A204.1 (cell line): Measurements from ENCODE around the gene PLN.

Experiments used
- FAIRE-seq: peaks from 2 replicates; lab custom pipeline; 2012; peaks lifted over from hg19 to GRCh38; lab: Jason Lieb, UNC

The PLN gene

GRCh38 chr6:118537574-118537973 is 10.5 kb upstream of the PLN start:
- no peak for FAIRE-seq

DNA sequence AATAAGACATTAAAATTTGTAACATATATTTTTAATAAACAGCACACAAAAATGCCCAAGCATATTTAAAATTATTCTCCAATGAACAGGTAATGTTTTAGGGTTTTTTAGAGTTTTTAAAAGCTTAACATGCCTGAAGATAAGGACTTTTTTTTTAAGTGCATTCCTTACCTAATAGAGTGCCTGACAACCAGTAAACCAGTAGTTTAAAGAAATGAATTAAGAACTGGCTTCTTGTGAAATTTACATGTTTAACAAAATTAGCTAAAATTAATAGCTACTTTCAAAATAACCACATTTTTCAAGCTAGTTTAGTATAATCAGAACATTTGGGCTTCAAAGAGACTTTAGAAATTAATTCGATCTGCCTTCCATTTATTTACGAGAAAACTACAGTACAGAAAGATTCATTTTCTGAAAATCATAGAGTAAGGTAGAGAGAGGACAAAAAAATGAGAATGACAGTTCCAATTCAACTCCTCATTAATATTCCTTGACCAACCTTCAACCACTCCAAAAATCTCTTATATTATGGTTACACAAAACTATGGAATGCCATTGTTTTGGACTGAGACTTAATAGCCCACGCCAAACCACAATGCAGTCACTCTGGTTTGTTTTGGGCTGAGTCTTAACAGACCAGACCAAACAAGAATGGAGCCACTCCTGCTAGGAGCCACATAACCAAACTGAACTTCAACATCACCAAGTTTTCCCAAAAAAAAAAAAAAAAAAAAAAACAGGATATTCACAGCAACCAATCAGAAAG is 5.7 kb upstream of the PLN start:
- FAIRE-seq = no peak

DNA sequence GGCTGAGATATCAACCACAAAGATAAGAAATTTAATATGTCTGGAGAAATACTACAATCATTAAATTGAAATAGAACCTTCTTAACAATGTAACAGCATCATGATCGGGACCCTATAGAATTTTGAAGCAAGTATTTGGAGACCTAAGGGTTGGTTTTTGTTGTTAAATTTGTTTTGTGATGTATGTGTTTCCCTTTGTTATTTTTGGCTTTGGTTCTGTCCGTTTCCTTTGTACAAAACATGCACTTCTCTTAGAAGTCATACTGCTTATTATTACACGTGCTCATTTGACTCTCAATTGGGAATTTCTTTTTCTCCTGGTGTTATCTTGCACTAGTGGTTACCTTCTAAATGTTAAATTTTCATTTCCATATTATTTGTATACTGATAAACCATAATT is 4.0 kb upstream of the PLN start:
- no peak for FAIRE-seq

GRCh38 chr6:118546164-118546879 is 1.8 kb upstream of the PLN start:
- FAIRE-seq = no peak

DNA sequence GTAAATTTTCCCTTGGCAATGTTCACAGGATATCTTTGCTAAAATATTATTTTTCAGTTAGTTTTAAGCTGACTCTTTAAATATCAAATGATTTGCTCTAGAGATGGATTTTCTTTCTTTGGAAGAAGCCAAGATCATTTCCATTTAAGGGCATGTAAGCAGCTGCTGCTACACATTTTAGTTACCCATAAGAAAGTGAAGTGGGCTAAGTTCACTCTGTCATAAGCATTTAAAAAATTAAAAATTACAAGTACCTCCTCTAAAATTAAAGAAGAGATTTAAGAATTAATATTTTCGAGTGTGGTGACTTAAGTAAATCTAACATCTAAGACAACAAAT is 1.2 kb upstream of the PLN start:
- no peak for FAIRE-seq

DNA sequence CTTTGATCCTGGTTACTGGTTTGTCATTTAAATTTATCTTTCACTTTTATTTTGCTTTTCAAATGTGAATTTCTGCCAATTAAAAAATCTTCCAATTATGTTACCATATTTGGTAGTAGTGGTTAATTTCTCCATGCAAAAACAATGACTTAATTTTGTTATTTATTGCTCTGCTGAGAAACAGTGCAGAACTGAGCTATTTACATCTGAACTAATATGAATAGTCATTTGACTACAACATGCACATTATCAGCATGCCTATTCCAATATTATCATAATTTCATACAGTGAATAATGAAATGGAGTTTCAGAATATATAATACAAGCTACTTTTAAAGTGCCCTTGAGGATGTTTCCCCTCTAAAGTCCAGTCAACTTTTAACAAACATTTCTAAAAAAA is 517 bp downstream of the PLN start:
- no peak for FAIRE-seq

DNA sequence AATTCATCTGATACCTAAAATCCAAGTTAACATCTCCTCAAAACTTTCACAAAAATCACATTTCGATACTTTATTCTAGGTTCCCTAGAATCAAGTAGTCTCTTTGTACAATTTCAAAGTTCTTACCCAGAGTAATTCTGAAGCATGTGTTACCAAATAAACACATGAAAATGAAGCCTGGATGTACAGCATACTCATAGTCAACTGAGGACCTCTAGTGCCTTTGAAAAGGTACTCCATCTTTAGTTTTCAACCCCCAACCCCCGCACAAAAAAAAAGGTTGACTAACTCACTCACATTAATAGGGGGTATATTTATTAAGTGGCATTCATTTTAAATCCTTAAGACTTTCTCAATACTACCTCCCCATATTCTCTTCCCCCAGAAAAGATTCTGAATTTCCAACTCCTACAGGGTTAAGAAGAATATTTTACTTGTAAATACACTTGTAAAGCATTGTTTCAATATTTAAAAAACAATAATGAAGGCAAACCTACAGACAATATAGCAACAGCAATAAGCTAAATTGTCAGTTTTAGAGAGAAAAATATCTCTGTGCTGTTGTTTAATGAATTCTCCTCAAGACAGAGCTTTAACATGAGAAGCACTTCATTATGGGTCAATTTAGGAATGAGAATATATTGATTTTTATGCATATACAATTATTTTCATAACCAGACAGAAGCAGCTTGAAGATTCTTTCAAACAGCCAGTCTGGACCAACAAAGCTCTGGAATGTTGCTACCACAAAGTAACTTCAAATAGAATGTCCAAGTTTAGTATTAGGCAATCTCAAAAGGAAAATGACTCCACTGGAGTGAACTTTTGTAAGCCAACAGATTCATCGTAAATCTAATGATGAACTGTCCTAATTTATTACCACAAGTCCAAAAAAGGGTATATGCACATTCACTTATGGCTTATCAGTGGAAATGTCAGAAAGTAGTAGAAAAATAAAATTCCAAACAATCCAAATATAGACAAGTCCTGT is 3.3 kb downstream of the PLN start:
- FAIRE-seq = peak; percentile 94

- no peak for FAIRE-seq
These were observed 5.0 kb downstream of the PLN start for GRCh38 chr6:118553132-118553531.

GRCh38 chr6:118554698-118555097 is 6.6 kb downstream of the PLN start:
- FAIRE-seq = no peak

GRCh38 chr6:118558464-118559217 is 10.5 kb downstream of the PLN start:
- no peak for FAIRE-seq

DNA sequence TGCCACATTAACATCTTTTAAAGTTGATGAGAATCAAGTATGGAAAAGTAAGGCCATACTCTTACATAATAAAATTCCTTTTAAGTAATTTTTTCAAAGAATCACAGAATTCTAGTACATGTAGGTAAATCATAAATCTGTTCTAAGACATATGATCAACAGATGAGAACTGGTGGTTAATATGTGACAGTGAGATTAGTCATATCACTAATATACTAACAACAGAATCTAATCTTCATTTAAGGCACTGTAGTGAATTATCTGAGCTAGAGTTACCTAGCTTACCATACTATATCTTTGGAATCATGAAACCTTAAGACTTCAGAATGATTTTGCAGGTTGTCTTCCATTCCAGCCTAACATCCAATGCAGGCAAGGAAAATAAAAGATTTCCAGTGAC is 11.6 kb downstream of the PLN start:
- no peak for FAIRE-seq

DNA sequence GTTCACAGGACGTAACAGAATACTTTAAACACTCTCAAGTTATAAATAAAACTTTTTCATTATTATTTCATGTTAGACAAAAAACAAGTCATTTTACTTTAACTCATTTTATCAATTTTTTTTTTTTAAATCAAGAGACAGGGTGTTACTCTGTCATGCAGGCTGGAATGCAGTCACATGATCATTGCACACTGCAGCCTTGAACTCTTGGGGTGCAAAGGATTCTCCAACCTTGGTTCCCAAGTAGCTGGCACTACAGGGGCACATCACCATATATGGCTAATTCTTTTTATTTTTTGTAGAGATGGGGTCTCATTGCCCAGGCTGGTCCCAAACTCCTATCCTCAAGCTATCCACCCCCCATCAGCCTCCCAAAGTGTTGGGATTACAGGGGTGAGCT is 14.2 kb downstream of the PLN start:
- no peak for FAIRE-seq

GRCh38 chr6:118562959-118563358 is 14.9 kb downstream of the PLN start:
- no peak for FAIRE-seq

DNA sequence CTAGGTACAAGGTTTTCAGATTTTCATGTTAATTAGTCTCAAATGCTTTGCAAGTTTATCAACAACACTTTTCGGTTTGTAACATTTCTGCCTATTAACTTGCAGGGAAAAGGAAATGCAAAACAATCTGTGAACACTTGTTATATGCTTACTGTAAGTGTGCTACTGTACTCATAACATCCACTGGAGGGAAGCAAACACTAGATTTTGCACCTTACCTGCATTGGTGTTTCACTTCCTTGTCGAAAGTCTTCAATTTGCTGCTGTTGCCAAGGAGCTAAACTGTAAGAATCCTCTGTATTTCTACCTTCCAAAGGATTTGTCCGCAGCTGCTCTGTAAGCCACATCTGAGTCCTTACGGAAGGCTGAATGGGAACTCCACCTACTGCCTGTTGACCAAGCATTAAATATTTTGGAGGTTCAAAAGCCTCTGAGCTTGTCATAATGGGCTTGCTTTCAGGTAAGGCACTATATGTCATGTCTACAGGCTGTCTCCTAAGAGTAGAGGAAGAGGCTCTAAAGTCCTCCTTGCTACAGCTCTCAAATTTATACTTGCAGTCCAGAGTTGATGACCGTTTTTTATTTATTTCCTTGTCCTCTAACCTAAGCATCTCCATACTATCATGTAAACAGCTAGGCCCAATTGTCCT is 17.3 kb downstream of the PLN start:
- FAIRE-seq = peak; percentile 35

DNA sequence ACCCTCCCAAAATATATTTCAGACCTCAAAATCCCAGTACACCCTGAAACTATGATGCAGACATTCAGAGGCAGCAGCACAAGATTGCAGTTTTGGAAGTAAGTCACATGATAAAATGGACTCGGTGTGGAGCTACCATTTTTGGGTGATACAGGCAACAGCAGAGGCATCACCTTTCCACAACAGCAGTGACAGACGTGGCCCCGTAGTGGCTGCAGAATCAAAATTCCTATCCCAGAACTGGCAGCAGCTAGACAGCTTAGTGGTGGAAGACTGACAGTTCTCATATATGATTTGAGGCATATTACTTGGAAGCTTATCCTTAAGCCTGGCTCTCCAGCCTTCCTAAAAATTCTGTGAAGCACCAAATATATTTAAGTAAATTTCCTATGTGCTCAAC is 19.9 kb downstream of the PLN start:
- FAIRE-seq = no peak

GRCh38 chr6:118569498-118569897 is 21.4 kb downstream of the PLN start:
- FAIRE-seq = peak; percentile 23

GRCh38 chr6:118571121-118571520 is 23.0 kb downstream of the PLN start:
- FAIRE-seq = no peak

DNA sequence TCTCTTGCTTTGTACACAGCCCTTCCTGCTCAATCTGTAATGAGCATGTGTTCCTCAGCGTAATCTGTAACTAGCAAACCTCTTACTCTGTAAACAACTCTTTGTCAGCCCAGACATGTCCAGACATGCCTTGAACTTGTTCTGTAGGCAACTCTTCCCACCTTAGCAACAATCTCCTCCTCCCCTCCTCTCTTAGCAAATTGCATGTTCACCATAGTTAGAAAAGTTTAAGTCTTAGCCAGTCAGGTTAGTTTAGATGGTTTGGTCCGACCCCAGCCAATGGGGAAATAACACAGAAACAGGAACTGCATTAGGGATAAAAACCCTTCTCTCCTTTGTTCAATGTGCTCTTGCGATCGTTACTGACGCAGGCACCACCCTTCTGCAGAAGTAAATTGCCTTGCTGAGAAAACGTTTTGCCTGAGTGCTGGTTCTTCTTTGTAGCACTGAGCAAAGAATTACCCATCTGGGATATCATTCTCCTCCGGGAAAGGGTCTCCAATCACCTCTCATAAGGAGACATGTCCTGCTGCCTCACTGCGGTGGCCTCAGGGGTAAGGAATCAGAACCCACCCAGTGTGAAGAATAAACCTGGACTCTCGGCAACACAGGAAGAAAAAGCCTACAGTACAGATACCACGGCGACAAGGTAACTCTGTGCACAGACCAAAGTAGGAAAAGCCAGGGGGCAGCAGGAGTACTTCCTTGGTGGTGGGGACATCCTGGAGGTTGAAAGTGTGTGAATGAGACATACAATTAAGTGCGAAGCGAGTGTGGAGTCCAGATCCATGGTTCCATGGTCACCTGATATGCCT is 26.2 kb downstream of the PLN start:
- FAIRE-seq = no peak

- no peak for FAIRE-seq
These were observed 29.9 kb downstream of the PLN start for GRCh38 chr6:118577972-118578371.

DNA sequence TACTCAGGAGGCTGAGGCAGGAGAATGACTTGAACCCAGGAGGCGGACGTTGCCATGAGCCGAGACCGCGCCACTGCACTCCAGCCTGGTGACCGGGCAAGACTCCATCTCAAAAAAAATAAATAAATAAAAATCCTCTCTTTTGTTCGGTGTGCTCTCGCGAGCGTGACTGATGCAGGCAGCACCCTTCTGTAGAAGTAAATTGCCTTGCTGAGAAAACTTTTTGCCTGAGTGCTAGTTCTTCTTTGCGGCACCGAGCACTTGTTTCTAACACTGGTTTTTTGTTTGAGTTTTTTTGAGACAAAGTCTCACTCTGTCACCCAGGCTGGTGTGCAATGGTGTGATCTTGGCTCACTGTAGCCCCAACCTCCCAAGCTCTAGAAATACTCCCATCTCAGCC is 30.5 kb downstream of the PLN start:
- no peak for FAIRE-seq

GRCh38 chr6:118579786-118580185 is 31.7 kb downstream of the PLN start:
- no peak for FAIRE-seq
